ENCODE data around the gene CEP162. TPM values are rescaled to one million over a fixed set of nuclear protein-coding genes. Genes with fewer than 3 reads are reported as not detected.

CEP162 gene
- 1 to 10 TPM; 1.7 to 3.8 (median 2.5) TPM for total RNA-seq
- long read RNA-seq, partial matches to known transcripts: 1 of 2 reads
- long read RNA-seq, other reads (novel, unspliced or antisense): 1 of 2 reads

- peak; percentile 97 to 98 (median 98) for ATAC-seq
- H3K4me3 ChIP-seq: peak within 1 kb of the TSS; percentile 72 to 82 (median 76)
- H3K27ac ChIP-seq: peak within 1 kb of the TSS; percentile 45 to 77 (median 47)
- no peaks in the 10 kb centered on the region for H3K4me1 ChIP-seq
- no peaks in the 10 kb centered on the region for H3K36me3 ChIP-seq
- intact Hi-C loops (cut with DNase I): no loop called here
- DNase-seq: peak; percentile 92 to 95 (median 94)
- H3K27me3 ChIP-seq: no peaks in the 10 kb centered on the region
- no peaks in the 10 kb centered on the region for H3K9me3 ChIP-seq
- TF ChIP-seq CTCF (IDR thresholded peaks at IDR 0.05): peak; percentile 56 to 65 (median 57)
- TF ChIP-seq POLR2A (IDR thresholded peaks at IDR 0.05): no peak
- WGBS (ENCODE audit: insufficient coverage, low coverage, low lambda C conversion rate, missing lambda C conversion rate): 0% methylated on average over 26 of the region's 40 CpGs
These were observed at the start of gene CEP162 for GRCh38 chr6:84227434-84228197. CEP162 (minus strand) TSS chr6:84227643; CDS start chr6:84226393, 1,250 bp downstream.

GRCh38 chr6:84274856-84275255 is 47.4 kb upstream of the CEP162 start:
- no peak for DNase-seq
- 62% methylated on average over 2 of the region's 2 CpGs for WGBS (ENCODE audit: insufficient coverage, low coverage, low lambda C conversion rate, missing lambda C conversion rate)
- TF ChIP-seq CTCF (IDR thresholded peaks at IDR 0.05): no peak
- TF ChIP-seq POLR2A (IDR thresholded peaks at IDR 0.05): no peak
- H3K9me3 ChIP-seq: no peaks in the 10 kb centered on the region
- no peaks in the 10 kb centered on the region for H3K27me3 ChIP-seq
- H3K4me3 ChIP-seq: no peak overlapping the region
- no peak overlapping the region for H3K27ac ChIP-seq
- no peak for ATAC-seq
- H3K36me3 ChIP-seq: no peaks in the 10 kb centered on the region
- peaks cover 0 to 17% (median 6%) of the 10 kb centered on the region in 4 donors for H3K4me1 ChIP-seq
- intact Hi-C loops (cut with DNase I): no loop called here

- Histone ChIP-seq H3K4me3 (no peak overlapping the region), H3K27me3 (no peaks in the 10 kb centered on the region), H3K4me1 (peaks cover 0 to 20% (median 8%) of the 10 kb centered on the region in 4 donors), H3K27ac (no peak overlapping the region), H3K36me3 (no peaks in the 10 kb centered on the region), H3K9me3 (no peaks in the 10 kb centered on the region)
- TF ChIP-seq CTCF (IDR thresholded peaks at IDR 0.05) (no peak), POLR2A (IDR thresholded peaks at IDR 0.05) (no peak)
- intact Hi-C loops (cut with DNase I): no loop called here
- 77% methylated on average over 3 of the region's 3 CpGs for WGBS (ENCODE audit: insufficient coverage, low coverage, low lambda C conversion rate, missing lambda C conversion rate)
- ATAC-seq: no peak
- no peak for DNase-seq
These were observed 45.8 kb upstream of the CEP162 start for GRCh38 chr6:84273048-84273809.

GRCh38 chr6:84272298-84272697 is 44.9 kb upstream of the CEP162 start:
- H3K27ac ChIP-seq: no peak overlapping the region
- no peak overlapping the region for H3K4me3 ChIP-seq
- no peaks in the 10 kb centered on the region for H3K36me3 ChIP-seq
- 70% methylated on average over 1 of the region's 1 CpG for WGBS (ENCODE audit: insufficient coverage, low coverage, low lambda C conversion rate, missing lambda C conversion rate)
- no peaks in the 10 kb centered on the region for H3K9me3 ChIP-seq
- DNase-seq (no peak), ATAC-seq (no peak)
- peaks cover 0 to 20% (median 8%) of the 10 kb centered on the region in 4 donors for H3K4me1 ChIP-seq
- TF ChIP-seq POLR2A (IDR thresholded peaks at IDR 0.05) (no peak), CTCF (IDR thresholded peaks at IDR 0.05) (no peak)
- H3K27me3 ChIP-seq: no peaks in the 10 kb centered on the region
- intact Hi-C loops (cut with DNase I): no loop called here

All from right lobe of liver (tissue), 6 donors.